WTC11 (cell line): ENCODE results near the gene TXNRD1.

Source experiments
- FOXP1 ChIP-seq: sonication (generic); formaldehyde crosslinking; IDR thresholded peaks from 2 replicates; pipeline ENCODE4 v1.8.0; 2022; ENCODE audit warnings: missing genetic modification reagents, mild to moderate bottlenecking, moderate library complexity, borderline replicate concordance
- HMGA2 ChIP-seq: fragments of 250-450 bp; sonication (Bioruptor Pico); IDR thresholded peaks from 2 replicates; pipeline ENCODE4 v1.4.0; 2021; ENCODE audit warnings: mild to moderate bottlenecking, moderate library complexity
- IRF2 ChIP-seq: sonication (generic); formaldehyde crosslinking; IDR thresholded peaks from 2 replicates; pipeline ENCODE4 v1.8.0; 2022; ENCODE audit warnings: low read depth, missing genetic modification reagents, borderline replicate concordance
- KAT7 ChIP-seq: sonication (generic); formaldehyde crosslinking; IDR thresholded peaks from 2 replicates; pipeline ENCODE4 v1.8.1; 2023; ENCODE audit warnings: missing genetic modification reagents, mild to moderate bottlenecking, borderline replicate concordance
- RELA ChIP-seq: sonication (generic); formaldehyde crosslinking; IDR thresholded peaks from 2 replicates; pipeline ENCODE4 v1.8.1; 2022; ENCODE audit warnings: missing genetic modification reagents, mild to moderate bottlenecking, borderline replicate concordance
- ZBTB21 ChIP-seq: sonication (generic); formaldehyde crosslinking; IDR thresholded peaks from 2 replicates; pipeline ENCODE4 v1.8.1; 2023; ENCODE audit warnings: mild to moderate bottlenecking, missing genetic modification reagents, borderline replicate concordance
- ZNF263 ChIP-seq: sonication (generic); formaldehyde crosslinking; IDR thresholded peaks from 2 replicates; pipeline ENCODE4 v1.8.1; 2022; ENCODE audit warnings: low read depth, mild to moderate bottlenecking, moderate library complexity, missing genetic modification reagents
- TF ChIP-seq, protein P1 (sequence below): fragments of 200-600 bp; IDR thresholded peaks from 2 replicates; pipeline ENCODE4 v1.8.0; 2022; ENCODE audit warnings: antibody characterized with exemption
- TF ChIP-seq, protein P2 (sequence below): sonication (generic); formaldehyde crosslinking; IDR thresholded peaks from 2 replicates; pipeline ENCODE4 v1.8.0; 2022; ENCODE audit warnings: mild to moderate bottlenecking, missing genetic modification reagents
- TF ChIP-seq, protein P3 (sequence below): sonication (generic); formaldehyde crosslinking; IDR thresholded peaks from 2 replicates; pipeline ENCODE4 v1.8.1; 2022; ENCODE audit warnings: low read depth, missing genetic modification reagents, borderline replicate concordance

DNA sequence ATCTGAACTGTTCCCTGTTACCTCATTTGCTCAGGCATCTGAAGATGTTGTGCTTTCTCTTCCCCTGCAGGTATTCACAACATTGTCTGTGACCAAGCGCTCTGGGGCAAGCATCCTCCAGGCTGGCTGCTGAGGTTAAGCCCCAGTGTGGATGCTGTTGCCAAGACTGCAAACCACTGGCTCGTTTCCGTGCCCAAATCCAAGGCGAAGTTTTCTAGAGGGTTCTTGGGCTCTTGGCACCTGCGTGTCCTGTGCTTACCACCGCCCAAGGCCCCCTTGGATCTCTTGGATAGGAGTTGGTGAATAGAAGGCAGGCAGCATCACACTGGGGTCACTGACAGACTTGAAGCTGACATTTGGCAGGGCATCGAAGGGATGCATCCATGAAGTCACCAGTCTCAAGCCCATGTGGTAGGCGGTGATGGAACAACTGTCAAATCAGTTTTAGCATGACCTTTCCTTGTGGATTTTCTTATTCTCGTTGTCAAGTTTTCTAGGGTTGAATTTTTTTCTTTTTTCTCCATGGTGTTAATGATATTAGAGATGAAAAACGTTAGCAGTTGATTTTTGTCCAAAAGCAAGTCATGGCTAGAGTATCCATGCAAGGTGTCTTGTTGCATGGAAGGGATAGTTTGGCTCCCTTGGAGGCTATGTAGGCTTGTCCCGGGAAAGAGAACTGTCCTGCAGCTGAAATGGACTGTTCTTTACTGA lies 132.9 kb downstream of the TXNRD1 start:
- TF ChIP-seq, protein P1, sequence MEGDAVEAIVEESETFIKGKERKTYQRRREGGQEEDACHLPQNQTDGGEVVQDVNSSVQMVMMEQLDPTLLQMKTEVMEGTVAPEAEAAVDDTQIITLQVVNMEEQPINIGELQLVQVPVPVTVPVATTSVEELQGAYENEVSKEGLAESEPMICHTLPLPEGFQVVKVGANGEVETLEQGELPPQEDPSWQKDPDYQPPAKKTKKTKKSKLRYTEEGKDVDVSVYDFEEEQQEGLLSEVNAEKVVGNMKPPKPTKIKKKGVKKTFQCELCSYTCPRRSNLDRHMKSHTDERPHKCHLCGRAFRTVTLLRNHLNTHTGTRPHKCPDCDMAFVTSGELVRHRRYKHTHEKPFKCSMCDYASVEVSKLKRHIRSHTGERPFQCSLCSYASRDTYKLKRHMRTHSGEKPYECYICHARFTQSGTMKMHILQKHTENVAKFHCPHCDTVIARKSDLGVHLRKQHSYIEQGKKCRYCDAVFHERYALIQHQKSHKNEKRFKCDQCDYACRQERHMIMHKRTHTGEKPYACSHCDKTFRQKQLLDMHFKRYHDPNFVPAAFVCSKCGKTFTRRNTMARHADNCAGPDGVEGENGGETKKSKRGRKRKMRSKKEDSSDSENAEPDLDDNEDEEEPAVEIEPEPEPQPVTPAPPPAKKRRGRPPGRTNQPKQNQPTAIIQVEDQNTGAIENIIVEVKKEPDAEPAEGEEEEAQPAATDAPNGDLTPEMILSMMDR, result no peak
- TF ChIP-seq HMGA2 (CRISPR knock-in tag), result no peak
- no peak for TF ChIP-seq IRF2 (CRISPR knock-in tag)
- no peak for TF ChIP-seq KAT7 (CRISPR knock-in tag)
- TF ChIP-seq, protein P2, sequence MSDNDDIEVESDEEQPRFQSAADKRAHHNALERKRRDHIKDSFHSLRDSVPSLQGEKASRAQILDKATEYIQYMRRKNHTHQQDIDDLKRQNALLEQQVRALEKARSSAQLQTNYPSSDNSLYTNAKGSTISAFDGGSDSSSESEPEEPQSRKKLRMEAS (CRISPR knock-in tag), result no peak
- no peak for TF ChIP-seq ZNF263 (CRISPR knock-in tag)
- TF ChIP-seq, protein P3, sequence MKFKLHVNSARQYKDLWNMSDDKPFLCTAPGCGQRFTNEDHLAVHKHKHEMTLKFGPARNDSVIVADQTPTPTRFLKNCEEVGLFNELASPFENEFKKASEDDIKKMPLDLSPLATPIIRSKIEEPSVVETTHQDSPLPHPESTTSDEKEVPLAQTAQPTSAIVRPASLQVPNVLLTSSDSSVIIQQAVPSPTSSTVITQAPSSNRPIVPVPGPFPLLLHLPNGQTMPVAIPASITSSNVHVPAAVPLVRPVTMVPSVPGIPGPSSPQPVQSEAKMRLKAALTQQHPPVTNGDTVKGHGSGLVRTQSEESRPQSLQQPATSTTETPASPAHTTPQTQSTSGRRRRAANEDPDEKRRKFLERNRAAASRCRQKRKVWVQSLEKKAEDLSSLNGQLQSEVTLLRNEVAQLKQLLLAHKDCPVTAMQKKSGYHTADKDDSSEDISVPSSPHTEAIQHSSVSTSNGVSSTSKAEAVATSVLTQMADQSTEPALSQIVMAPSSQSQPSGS (CRISPR knock-in tag), result no peak
- TF ChIP-seq RELA, result no peak
- no peak for TF ChIP-seq ZBTB21 (CRISPR knock-in tag)
- no peak for TF ChIP-seq FOXP1 (CRISPR knock-in tag)
